Measurements from ENCODE around the gene FJX1. TPM values are rescaled to one million over a fixed set of nuclear protein-coding genes. Genes with fewer than 3 reads are reported as not detected.

FJX1 gene
- total RNA-seq, 1 donor from 2014 or later, result 16.4 TPM

GRCh38 chr11:35641171-35641897, 23.1 kb downstream of the FJX1 start:
- no peak for TF ChIP-seq CTCF (IDR thresholded peaks at IDR 0.05)
- Histone ChIP-seq H3K27me3 (no peaks in the 10 kb centered on the region), H3K9me3 (no peaks in the 10 kb centered on the region), H3K27ac (no peak overlapping the region), H3K4me3 (no peak overlapping the region), H3K36me3 (no peaks in the 10 kb centered on the region), H3K4me1 (no peaks in the 10 kb centered on the region)
- intact Hi-C loops (cut with DNase I), result no loop called here
- no peak for DNase-seq (ENCODE audit: low spot score in 2 of 2)

- Histone ChIP-seq H3K27ac (no peak overlapping the region), H3K27me3 (no peaks in the 10 kb centered on the region), H3K36me3 (no peaks in the 10 kb centered on the region), H3K4me1 (no peaks in the 10 kb centered on the region), H3K4me3 (no peak overlapping the region), H3K9me3 (no peaks in the 10 kb centered on the region)
- DNase-seq (ENCODE audit: low spot score in 2 of 2), result no peak
- no peak for TF ChIP-seq CTCF (IDR thresholded peaks at IDR 0.05)
- intact Hi-C loops (cut with DNase I), result no loop called here
These were observed 23.7 kb downstream of the FJX1 start for GRCh38 chr11:35641964-35642363.

- no peaks in the 10 kb centered on the region for H3K36me3 ChIP-seq
- H3K27ac ChIP-seq, result no peak overlapping the region
- H3K4me3 ChIP-seq, result no peak overlapping the region
- no peaks in the 10 kb centered on the region for H3K27me3 ChIP-seq
- no peaks in the 10 kb centered on the region for H3K4me1 ChIP-seq
- no peaks in the 10 kb centered on the region for H3K9me3 ChIP-seq
- intact Hi-C loops (cut with DNase I), result no loop called here
- DNase-seq (ENCODE audit: low spot score in 2 of 2), result no peak
- no peak for TF ChIP-seq CTCF (IDR thresholded peaks at IDR 0.05)
These were observed 29.3 kb downstream of the FJX1 start for GRCh38 chr11:35647421-35648093.

GRCh38 chr11:35650006-35650405, 31.7 kb downstream of the FJX1 start:
- no peak for DNase-seq (ENCODE audit: low spot score in 2 of 2)
- no peak overlapping the region for H3K27ac ChIP-seq
- H3K4me1 ChIP-seq, result no peaks in the 10 kb centered on the region
- H3K27me3 ChIP-seq, result no peaks in the 10 kb centered on the region
- TF ChIP-seq CTCF (IDR thresholded peaks at IDR 0.05), result no peak
- H3K4me3 ChIP-seq, result no peak overlapping the region
- H3K36me3 ChIP-seq, result no peaks in the 10 kb centered on the region
- no peaks in the 10 kb centered on the region for H3K9me3 ChIP-seq
- intact Hi-C loops (cut with DNase I), result no loop called here

- Histone ChIP-seq H3K36me3 (no peaks in the 10 kb centered on the region), H3K4me1 (no peaks in the 10 kb centered on the region), H3K27ac (no peak overlapping the region), H3K27me3 (no peaks in the 10 kb centered on the region), H3K4me3 (no peak overlapping the region), H3K9me3 (no peaks in the 10 kb centered on the region)
- no peak for TF ChIP-seq CTCF (IDR thresholded peaks at IDR 0.05)
- DNase-seq (ENCODE audit: low spot score in 2 of 2), result no peak
- intact Hi-C loops (cut with DNase I), result no loop called here
These were observed 32.2 kb downstream of the FJX1 start for GRCh38 chr11:35650467-35650866.
